ENCODE data around the gene STRN4.
"Not testable (repeated sequence)": the region's sequence is repeated elsewhere in the genome, so short reads cannot be mapped to it uniquely, and the experiment has no call there.

Gene STRN4

DNA sequence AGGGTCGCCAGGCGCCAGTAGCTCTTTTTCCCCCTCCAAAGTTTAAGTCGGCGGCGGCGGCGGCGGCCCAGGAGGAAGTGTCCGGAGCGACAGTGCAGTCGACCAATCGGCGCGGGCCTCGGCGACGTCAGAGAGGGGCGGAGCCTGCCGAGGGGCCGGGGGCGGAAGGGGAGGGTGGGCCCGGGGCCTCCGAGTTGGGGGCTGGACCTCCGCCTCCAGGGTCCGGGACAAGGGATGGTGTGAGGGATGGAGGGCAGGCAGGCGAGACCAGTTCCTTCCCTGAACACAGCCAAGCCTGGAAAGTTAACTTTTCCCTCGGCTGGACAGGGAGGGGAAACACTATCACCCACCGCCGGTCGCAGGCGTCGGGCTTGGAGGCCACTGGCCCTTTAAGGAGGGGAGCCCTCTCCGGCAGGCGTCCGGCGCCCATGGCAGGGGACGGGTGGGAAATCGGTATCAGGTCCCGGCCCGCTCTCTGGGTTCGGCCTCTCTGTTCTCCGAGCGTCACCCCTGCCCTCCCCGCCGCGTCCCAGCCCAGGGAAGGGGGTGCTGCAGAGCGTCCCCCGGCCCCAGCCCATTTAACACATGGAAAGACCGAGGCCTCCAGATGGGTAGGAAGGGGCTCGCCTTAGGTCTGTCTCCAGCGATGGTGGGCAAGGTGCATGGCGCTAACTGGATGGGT lies 29.1 kb downstream of the STRN4 start, which contains the start of gene PRKD2:
Gene PRKD2, minus strand, starts transcription at position 81 of the 682 bp plus-strand sequence. CDS start 744 bp downstream, outside the sequence.
- TF ChIP-seq, protein P1, sequence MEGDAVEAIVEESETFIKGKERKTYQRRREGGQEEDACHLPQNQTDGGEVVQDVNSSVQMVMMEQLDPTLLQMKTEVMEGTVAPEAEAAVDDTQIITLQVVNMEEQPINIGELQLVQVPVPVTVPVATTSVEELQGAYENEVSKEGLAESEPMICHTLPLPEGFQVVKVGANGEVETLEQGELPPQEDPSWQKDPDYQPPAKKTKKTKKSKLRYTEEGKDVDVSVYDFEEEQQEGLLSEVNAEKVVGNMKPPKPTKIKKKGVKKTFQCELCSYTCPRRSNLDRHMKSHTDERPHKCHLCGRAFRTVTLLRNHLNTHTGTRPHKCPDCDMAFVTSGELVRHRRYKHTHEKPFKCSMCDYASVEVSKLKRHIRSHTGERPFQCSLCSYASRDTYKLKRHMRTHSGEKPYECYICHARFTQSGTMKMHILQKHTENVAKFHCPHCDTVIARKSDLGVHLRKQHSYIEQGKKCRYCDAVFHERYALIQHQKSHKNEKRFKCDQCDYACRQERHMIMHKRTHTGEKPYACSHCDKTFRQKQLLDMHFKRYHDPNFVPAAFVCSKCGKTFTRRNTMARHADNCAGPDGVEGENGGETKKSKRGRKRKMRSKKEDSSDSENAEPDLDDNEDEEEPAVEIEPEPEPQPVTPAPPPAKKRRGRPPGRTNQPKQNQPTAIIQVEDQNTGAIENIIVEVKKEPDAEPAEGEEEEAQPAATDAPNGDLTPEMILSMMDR (conservative IDR thresholded peaks at IDR 0.05; ENCODE audit: low read depth, low read length), result no peak
- peak within 1 kb of the TSS; percentile 90 for H3K4me3 ChIP-seq (ENCODE audit: low read length)
- no peak for DNase-seq (ENCODE audit: low read depth)

- TF ChIP-seq, protein P1 (conservative IDR thresholded peaks at IDR 0.05; ENCODE audit: low read depth, low read length), result no peak
- DNase-seq (ENCODE audit: low read depth), result no peak
- peak overlapping the region; percentile 90 for H3K4me3 ChIP-seq (ENCODE audit: low read length)
Measured at GRCh38 chr19:46716672-46717033, 29.6 kb downstream of the STRN4 start.

GRCh38 chr19:46715975-46716671 lies 30.1 kb downstream of the STRN4 start:
- no peak for DNase-seq (ENCODE audit: low read depth)
- TF ChIP-seq, protein P1 (conservative IDR thresholded peaks at IDR 0.05; ENCODE audit: low read depth, low read length), result no peak
- H3K4me3 ChIP-seq (ENCODE audit: low read length), result peak overlapping the region; percentile 90

DNA sequence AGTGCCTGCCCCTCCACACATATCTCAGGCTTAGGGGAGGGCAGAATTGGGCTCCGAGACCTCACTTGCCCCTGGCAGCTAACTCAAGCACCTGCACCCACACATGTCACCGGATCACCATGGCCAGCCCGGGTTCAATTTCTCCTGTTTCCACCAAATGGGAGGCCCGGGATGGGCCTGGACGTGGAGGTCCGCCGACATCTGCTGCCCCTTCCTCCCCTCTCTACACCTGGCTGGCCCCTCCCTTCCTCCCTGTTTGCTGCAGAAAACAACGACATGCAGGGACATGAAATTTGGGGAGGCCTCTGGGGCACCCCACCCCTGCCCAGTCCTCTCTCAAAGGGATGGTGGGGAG lies 30.7 kb downstream of the STRN4 start:
- DNase-seq (ENCODE audit: low read depth), result no peak
- TF ChIP-seq, protein P1 (conservative IDR thresholded peaks at IDR 0.05; ENCODE audit: low read depth, low read length), result no peak
- H3K4me3 ChIP-seq (ENCODE audit: low read length), result peak overlapping the region; percentile 90

DNA sequence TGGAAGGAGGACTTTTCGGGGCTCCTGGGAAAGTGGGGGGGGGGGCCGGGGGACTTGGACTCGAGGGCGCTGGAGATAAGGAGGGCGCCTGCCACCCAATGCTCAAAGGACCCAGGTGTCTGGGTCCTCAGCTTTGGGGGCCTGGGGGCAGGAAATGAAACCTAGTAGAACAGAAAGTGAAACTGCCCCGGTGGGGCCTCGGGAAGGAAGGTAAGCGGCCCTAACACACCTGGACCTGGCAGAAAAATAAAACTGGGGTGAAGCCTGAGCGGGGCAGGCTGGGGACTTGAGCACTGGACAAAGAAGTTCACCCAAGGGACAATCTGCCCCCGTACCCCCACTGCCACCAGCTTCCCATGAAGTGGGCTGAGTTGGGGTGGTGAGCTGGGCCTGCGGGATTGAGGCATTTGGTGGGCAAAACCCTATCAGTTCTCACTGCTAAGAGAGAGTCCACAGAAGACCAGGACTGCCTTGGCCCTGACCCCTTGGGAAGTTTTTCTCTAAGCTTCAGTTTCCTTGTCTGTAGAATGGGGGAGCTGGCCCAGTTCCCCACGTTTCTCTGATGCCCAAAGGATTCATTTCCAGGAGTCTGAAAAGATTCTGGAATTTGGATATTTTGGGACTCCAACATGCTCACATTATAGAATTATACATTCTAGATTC lies 31.7 kb downstream of the STRN4 start:
- no peak for DNase-seq (ENCODE audit: low read depth)
- TF ChIP-seq, protein P1 (conservative IDR thresholded peaks at IDR 0.05; ENCODE audit: low read depth, low read length), result no peak
- H3K4me3 ChIP-seq (ENCODE audit: low read length), result peak overlapping the region; percentile 90

- DNase-seq (ENCODE audit: low read depth), result no peak
- TF ChIP-seq, protein P1 (conservative IDR thresholded peaks at IDR 0.05; ENCODE audit: low read depth, low read length), result no peak
- H3K4me3 ChIP-seq (ENCODE audit: low read length), result peak overlapping the region; percentile 90
Measured at GRCh38 chr19:46713781-46714443, 32.3 kb downstream of the STRN4 start.

DNA sequence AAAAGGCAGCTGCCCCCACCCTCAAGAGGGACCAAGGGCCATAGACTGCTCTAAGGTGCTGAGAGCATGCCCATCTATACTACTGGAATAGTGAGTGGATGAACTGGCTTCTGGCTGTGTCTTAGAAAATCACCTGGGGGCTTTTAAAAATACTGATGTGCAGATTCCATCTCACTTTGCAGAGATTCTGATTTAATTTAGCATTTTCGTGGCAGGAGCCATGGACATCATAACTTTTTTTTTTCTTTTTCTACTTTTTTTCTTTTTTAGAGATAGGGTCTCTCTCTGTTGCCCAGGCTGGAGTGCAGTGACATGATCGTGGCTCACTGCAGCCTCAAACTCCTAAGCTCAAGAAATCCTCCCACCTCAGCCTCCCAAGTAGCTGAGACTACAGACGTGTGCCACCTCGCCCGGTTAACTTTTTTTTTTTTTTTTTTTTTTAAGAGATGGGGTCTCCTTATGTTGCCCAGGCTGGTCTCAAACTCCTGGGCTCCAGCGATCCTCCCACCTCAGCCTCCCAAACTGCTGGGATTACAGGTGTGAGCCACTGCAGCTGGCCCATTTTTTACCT lies 33.4 kb downstream of the STRN4 start:
- not testable (repeated sequence) for H3K4me3 ChIP-seq (ENCODE audit: low read length); DNase-seq (ENCODE audit: low read depth)
